ENCODE measurements around the gene FAM110C. TPM values are rescaled to one million over a fixed set of nuclear protein-coding genes. Genes with fewer than 3 reads are reported as not detected.
A peak's percentile ranks its signal among the peaks of the same experiment; 100 is the strongest.
"Not testable (repeated sequence)": the region's sequence is repeated elsewhere in the genome, so short reads cannot be mapped to it uniquely, and the experiment has no call there.

The FAM110C gene
- total RNA-seq, 1 experiment from 2014 or later = 10.3 TPM

- Mint-ChIP-seq H3K9me3 (ENCODE audit: unreplicated experiment) (no peaks in the 10 kb centered on the region), H3K27ac (ENCODE audit: low read depth, unreplicated experiment) (no peak overlapping the region), H3K36me3 (ENCODE audit: insufficient read depth, unreplicated experiment) (no peaks in the 10 kb centered on the region), H3K4me3 (ENCODE audit: unreplicated experiment) (no peak overlapping the region), H3K27me3 (ENCODE audit: insufficient read depth, unreplicated experiment) (no peaks in the 10 kb centered on the region), H3K4me1 (ENCODE audit: insufficient read depth, unreplicated experiment) (peaks cover 9% of the 10 kb centered on the region)
- peak; percentile 74 for TF ChIP-seq CTCF (IDR thresholded peaks at IDR 0.05; ENCODE audit: unreplicated experiment)
- BruUV-seq (replicated peaks) = no TSS peak
- intact Hi-C loops (cut with micrococcal nuclease) = no loop called here
- DNase-seq (ENCODE audit: unreplicated experiment) = peak; percentile 46
- CTCF ChIA-PET = interaction anchor here (0.6 to 11.3 kb wide), 29 partner anchors 10 to 1113 kb away, joined by 3 to 298 read pairs (median 4); partner anchors contain the start of gene FAM110C
- POLR2A ChIA-PET = interaction anchor here (1.0 to 6.7 kb wide), 7 partner anchors 15 to 125 kb away, joined by 3 to 35 read pairs (median 16); partner anchors contain the start of gene FAM110C
These were observed 27.7 kb downstream of the FAM110C start for GRCh38 chr2:18402-19271.

DNA sequence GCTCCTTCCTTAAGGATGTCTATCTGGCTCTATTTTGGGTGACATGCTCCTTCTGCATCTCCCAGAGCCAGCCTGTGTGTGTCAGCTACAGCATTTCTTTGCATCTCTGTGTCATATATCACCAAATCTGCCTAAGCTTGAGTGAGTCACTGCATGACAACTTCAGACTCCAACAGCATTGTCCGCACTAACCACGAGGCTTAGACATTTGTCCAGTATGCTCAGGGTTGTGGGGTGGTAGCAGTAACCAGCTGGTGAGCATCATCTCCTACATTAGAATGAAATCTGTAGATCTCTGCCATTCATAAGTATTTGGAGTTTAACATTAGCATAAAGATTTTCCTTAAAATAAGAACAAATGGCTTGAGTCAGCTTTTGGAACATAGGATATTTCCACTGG lies 30.4 kb downstream of the FAM110C start:
- H3K4me1 Mint-ChIP-seq (ENCODE audit: insufficient read depth, unreplicated experiment); intact Hi-C loops (cut with micrococcal nuclease); H3K27me3 Mint-ChIP-seq (ENCODE audit: insufficient read depth, unreplicated experiment); H3K9me3 Mint-ChIP-seq (ENCODE audit: unreplicated experiment); H3K4me3 Mint-ChIP-seq (ENCODE audit: unreplicated experiment); BruUV-seq (replicated peaks); H3K27ac Mint-ChIP-seq (ENCODE audit: low read depth, unreplicated experiment); DNase-seq (ENCODE audit: unreplicated experiment); H3K36me3 Mint-ChIP-seq (ENCODE audit: insufficient read depth, unreplicated experiment): not testable (repeated sequence)
- ChIA-PET CTCF (interaction anchor here (0.8 to 11.3 kb wide), 5 partner anchors 9 to 126 kb away, joined by 3 to 298 read pairs (median 4); partner anchors contain the start of gene FAM110C), POLR2A (interaction anchor here (0.7 to 3.8 kb wide), 7 partner anchors 18 to 126 kb away, joined by 3 to 25 read pairs (median 3); no protein-coding TSS in a partner anchor)

DNA sequence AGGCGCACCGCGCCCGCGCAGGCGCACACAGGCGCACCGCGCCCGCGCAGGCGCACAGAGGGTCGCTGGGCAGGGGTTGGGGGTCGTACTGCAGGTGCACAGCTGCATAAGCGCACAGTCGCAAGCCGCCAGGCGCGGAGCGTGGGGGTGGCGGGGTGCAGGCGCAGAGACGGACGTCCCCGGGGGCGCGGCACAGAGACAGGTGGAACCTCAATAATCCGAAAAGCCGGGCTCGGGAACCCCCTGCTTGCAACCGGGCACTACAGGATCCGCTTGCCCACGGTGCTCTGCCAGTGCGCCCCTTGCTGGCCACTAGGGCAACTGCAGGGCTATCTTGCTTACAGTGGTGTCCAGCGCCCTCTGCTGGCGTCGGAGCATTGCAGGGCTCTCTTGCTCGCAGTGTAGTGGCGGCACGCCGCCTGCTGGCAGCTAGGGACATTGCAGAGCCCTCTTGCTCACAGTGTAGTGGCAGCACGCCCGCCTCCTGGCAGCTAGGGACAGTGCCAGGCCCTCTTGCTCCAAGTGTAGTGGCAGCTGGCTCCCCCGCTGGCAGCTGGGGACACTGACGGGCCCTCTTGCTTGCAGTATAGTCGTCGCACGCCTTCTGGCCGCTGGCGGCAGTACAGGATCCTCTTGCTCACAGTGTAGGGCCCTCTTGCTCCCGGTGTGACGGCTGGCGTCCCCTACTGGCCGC lies 34.9 kb downstream of the FAM110C start:
- Mint-ChIP-seq H3K36me3 (ENCODE audit: insufficient read depth, unreplicated experiment) (no peaks in the 10 kb centered on the region), H3K4me1 (ENCODE audit: insufficient read depth, unreplicated experiment) (peaks cover 9% of the 10 kb centered on the region), H3K9me3 (ENCODE audit: unreplicated experiment) (no peaks in the 10 kb centered on the region), H3K27me3 (ENCODE audit: insufficient read depth, unreplicated experiment) (no peaks in the 10 kb centered on the region), H3K27ac (ENCODE audit: low read depth, unreplicated experiment) (no peak overlapping the region), H3K4me3 (ENCODE audit: unreplicated experiment) (no peak overlapping the region)
- TF ChIP-seq CTCF (IDR thresholded peaks at IDR 0.05; ENCODE audit: unreplicated experiment) = peak; percentile 65
- peak; percentile 30 for DNase-seq (ENCODE audit: unreplicated experiment)
- ChIA-PET POLR2A (no interaction called here), CTCF (interaction anchor here (0.6 to 1.1 kb wide), 7 partner anchors 11 to 270 kb away, joined by 3 to 6 read pairs (median 3); no protein-coding TSS in a partner anchor)
- no TSS peak for BruUV-seq (replicated peaks)
- intact Hi-C loops (cut with micrococcal nuclease) = no loop called here

- no TSS peak for BruUV-seq (replicated peaks)
- Mint-ChIP-seq H3K4me3 (ENCODE audit: unreplicated experiment) (no peak overlapping the region), H3K27ac (ENCODE audit: low read depth, unreplicated experiment) (no peak overlapping the region), H3K36me3 (ENCODE audit: insufficient read depth, unreplicated experiment) (no peaks in the 10 kb centered on the region), H3K27me3 (ENCODE audit: insufficient read depth, unreplicated experiment) (no peaks in the 10 kb centered on the region), H3K4me1 (ENCODE audit: insufficient read depth, unreplicated experiment) (peaks cover under 1% of the 10 kb centered on the region), H3K9me3 (ENCODE audit: unreplicated experiment) (no peaks in the 10 kb centered on the region)
- intact Hi-C loops (cut with micrococcal nuclease) = no loop called here
- CTCF ChIA-PET = interaction anchor here (0.6 to 0.7 kb wide), 2 partner anchors 203 to 272 kb away, joined by 3 read pairs; no protein-coding TSS in a partner anchor
- DNase-seq (ENCODE audit: unreplicated experiment) = no peak
- POLR2A ChIA-PET = no interaction called here
- TF ChIP-seq CTCF (IDR thresholded peaks at IDR 0.05; ENCODE audit: unreplicated experiment) = no peak
These were observed 36.0 kb downstream of the FAM110C start for GRCh38 chr2:10222-10875.

Other genes starting within 250 kb of the FAM110C start
- gene SH3YL1, start 217.5 kb upstream of the FAM110C start, total RNA-seq (2022) = 39.1 and 47.4 TPM in 2 replicates
- gene ACP1, start 218.4 kb upstream of the FAM110C start, total RNA-seq (2022) = 132 and 135 TPM in 2 replicates
- not detected in 2 replicates for gene ALKAL2, start 241.6 kb upstream of the FAM110C start, total RNA-seq (2022)

Data from MCF 10A (cell line).